ENCODE measurements around the gene STAT5B.
A peak's percentile ranks its signal among the peaks of the same experiment; 100 is the strongest.
"Not testable (repeated sequence)": the region's sequence is repeated elsewhere in the genome, so short reads cannot be mapped to it uniquely, and the experiment has no call there.

STAT5B gene

DNA sequence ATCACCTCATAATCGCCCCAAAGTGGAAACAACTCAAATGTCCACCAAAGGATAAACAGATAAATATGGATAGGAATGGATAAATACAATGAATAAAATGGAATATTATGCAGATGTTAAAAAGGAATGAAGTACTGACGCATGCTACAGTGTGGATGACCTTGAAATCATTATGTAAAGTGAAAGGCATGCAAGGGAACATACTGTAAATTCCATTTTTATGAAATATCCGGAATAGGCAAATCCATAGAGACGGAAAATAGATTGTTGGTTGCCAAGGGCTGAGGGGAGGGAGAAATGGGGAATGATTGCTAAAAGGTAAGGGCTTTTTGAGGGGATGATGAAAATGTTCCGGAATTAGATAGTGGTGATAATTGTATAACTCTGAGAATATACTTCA lies 36.0 kb downstream of the STAT5B start:
- no peaks in the 10 kb centered on the region for H3K36me3 ChIP-seq (ENCODE audit: control insufficient read depth in 1 of 2, insufficient read depth in 2 of 2, low read depth in 1 of 2, low read length in 2 of 2)
- no peaks in the 10 kb centered on the region for H3K27me3 ChIP-seq (ENCODE audit: control insufficient read depth in 1 of 2, insufficient read depth in 1 of 2, low read length in 2 of 2)
- H4K8ac ChIP-seq (ENCODE audit: low read length) = no peak overlapping the region
- no peak overlapping the region for H2BK120ac ChIP-seq (ENCODE audit: low read depth, low read length)
- no peaks in the 10 kb centered on the region for H3K9me3 ChIP-seq (ENCODE audit: control insufficient read depth, low read length)
- no peak overlapping the region for H3K4ac ChIP-seq (ENCODE audit: low read depth in 1 of 2, low read length in 2 of 2)
- H4K91ac ChIP-seq (ENCODE audit: low read length) = no peak overlapping the region
- H2AK5ac ChIP-seq (ENCODE audit: low read length, severe bottlenecking) = no peak overlapping the region
- H3K4me1 ChIP-seq (ENCODE audit: control insufficient read depth, insufficient read depth, low read depth, low read length) = no peaks in the 10 kb centered on the region
- no peak overlapping the region for H2BK5ac ChIP-seq (ENCODE audit: low read depth, low read length, poor library complexity, severe bottlenecking)
- no peak overlapping the region for H3K23ac ChIP-seq (ENCODE audit: low read length in 2 of 2)
- H3K4me2 ChIP-seq (ENCODE audit: low read length, poor library complexity, severe bottlenecking) = no peak overlapping the region
- H3K4me3 ChIP-seq (ENCODE audit: insufficient read depth in 1 of 2, low read depth in 1 of 2, low read length in 2 of 2) = no peak overlapping the region
- 93% methylated on average over 5 of the region's 5 CpGs for WGBS
- peaks cover 16% of the 10 kb centered on the region for H3K79me1 ChIP-seq (replicated peaks; ENCODE audit: low read length, poor library complexity, severe bottlenecking)
- H2BK15ac ChIP-seq (ENCODE audit: low read depth, poor library complexity, severe bottlenecking) = no peak overlapping the region
- H3K9ac ChIP-seq (ENCODE audit: low read length) = no peak overlapping the region
- DNase-seq = no peak
- H3K27ac ChIP-seq (ENCODE audit: low read length, poor library complexity, severe bottlenecking) = no peak overlapping the region
- H3K18ac ChIP-seq (ENCODE audit: low read depth in 1 of 2, low read length in 2 of 2) = no peak overlapping the region
- H2AFZ ChIP-seq (ENCODE audit: low read depth, low read length) = no peak overlapping the region
- no peak overlapping the region for H3K14ac ChIP-seq (ENCODE audit: low read length in 2 of 2)
- no peak overlapping the region for H2BK12ac ChIP-seq (ENCODE audit: low read length in 2 of 2)

DNA sequence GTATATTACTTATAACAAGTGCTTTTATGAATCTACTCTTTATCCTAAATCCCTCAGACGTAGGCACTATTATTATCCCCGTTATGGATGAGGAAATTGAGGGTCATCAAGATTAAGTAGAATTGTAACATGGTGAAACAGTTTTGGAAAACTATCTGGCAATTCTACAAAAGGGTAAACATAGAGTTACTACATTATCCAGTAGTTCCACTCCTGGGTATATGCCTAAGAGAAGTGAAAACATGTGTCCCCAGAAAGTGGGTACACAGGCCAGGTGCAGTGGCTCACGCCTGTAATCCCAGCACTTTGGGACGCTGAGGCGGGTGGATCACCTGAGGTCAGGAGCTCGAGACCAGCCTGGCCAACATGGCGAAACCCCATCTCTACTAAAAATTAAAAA lies 36.6 kb downstream of the STAT5B start:
- not testable (repeated sequence) for H4K8ac ChIP-seq (ENCODE audit: low read length); H2BK15ac ChIP-seq (ENCODE audit: low read depth, poor library complexity, severe bottlenecking); H3K36me3 ChIP-seq (ENCODE audit: control insufficient read depth in 1 of 2, insufficient read depth in 2 of 2, low read depth in 1 of 2, low read length in 2 of 2); H2AFZ ChIP-seq (ENCODE audit: low read depth, low read length); H3K4me1 ChIP-seq (ENCODE audit: control insufficient read depth, insufficient read depth, low read depth, low read length); H3K4ac ChIP-seq (ENCODE audit: low read depth in 1 of 2, low read length in 2 of 2); H3K9ac ChIP-seq (ENCODE audit: low read length); H2AK5ac ChIP-seq (ENCODE audit: low read length, severe bottlenecking); H2BK120ac ChIP-seq (ENCODE audit: low read depth, low read length); H3K27ac ChIP-seq (ENCODE audit: low read length, poor library complexity, severe bottlenecking); H3K9me3 ChIP-seq (ENCODE audit: control insufficient read depth, low read length); H3K14ac ChIP-seq (ENCODE audit: low read length in 2 of 2); DNase-seq; H2BK5ac ChIP-seq (ENCODE audit: low read depth, low read length, poor library complexity, severe bottlenecking); H2BK12ac ChIP-seq (ENCODE audit: low read length in 2 of 2); H3K4me3 ChIP-seq (ENCODE audit: insufficient read depth in 1 of 2, low read depth in 1 of 2, low read length in 2 of 2); H3K4me2 ChIP-seq (ENCODE audit: low read length, poor library complexity, severe bottlenecking); H4K91ac ChIP-seq (ENCODE audit: low read length); H3K27me3 ChIP-seq (ENCODE audit: control insufficient read depth in 1 of 2, insufficient read depth in 1 of 2, low read length in 2 of 2); H3K23ac ChIP-seq (ENCODE audit: low read length in 2 of 2); H3K18ac ChIP-seq (ENCODE audit: low read depth in 1 of 2, low read length in 2 of 2)
- 94% methylated on average over 3 of the region's 7 CpGs for WGBS
- H3K79me1 ChIP-seq (replicated peaks; ENCODE audit: low read length, poor library complexity, severe bottlenecking) = peaks cover 15% of the 10 kb centered on the region

DNA sequence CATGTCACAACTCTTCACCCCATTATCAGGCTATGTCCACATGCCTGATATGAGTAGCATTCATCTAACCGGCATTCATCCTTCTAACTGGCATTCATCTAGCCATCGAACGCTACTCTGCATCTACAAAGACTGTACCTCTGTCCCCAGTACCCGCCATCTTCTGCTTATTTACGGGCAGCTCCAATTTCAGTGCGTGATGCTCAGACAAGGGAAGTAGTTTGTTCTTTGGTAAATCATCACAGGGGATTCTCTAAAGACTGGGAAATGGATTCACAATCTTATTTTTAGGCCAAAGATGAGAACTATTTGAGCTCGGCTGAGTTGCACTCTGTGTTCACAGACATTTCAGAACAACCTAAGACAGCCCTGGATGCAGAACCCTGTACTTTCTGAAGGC lies 39.4 kb downstream of the STAT5B start:
- Histone ChIP-seq H4K8ac (ENCODE audit: low read length) (no peak overlapping the region), H2BK120ac (ENCODE audit: low read depth, low read length) (no peak overlapping the region), H3K18ac (ENCODE audit: low read depth in 1 of 2, low read length in 2 of 2) (peak overlapping the region in 1 of 2 experiments; percentile 40), H4K91ac (ENCODE audit: low read length) (no peak overlapping the region), H2BK5ac (ENCODE audit: low read depth, low read length, poor library complexity, severe bottlenecking) (no peak overlapping the region), H3K4me3 (ENCODE audit: insufficient read depth in 1 of 2, low read depth in 1 of 2, low read length in 2 of 2) (no peak overlapping the region), H2BK15ac (ENCODE audit: low read depth, poor library complexity, severe bottlenecking) (no peak overlapping the region), H3K4me1 (ENCODE audit: control insufficient read depth, insufficient read depth, low read depth, low read length) (peaks cover 1% of the 10 kb centered on the region), H3K9ac (ENCODE audit: low read length) (no peak overlapping the region), H3K9me3 (ENCODE audit: control insufficient read depth, low read length) (no peaks in the 10 kb centered on the region), H3K79me1 (replicated peaks; ENCODE audit: low read length, poor library complexity, severe bottlenecking) (peaks cover 9% of the 10 kb centered on the region), H3K4ac (ENCODE audit: low read depth in 1 of 2, low read length in 2 of 2) (no peak overlapping the region), H3K27ac (ENCODE audit: low read length, poor library complexity, severe bottlenecking) (no peak overlapping the region), H3K27me3 (ENCODE audit: control insufficient read depth in 1 of 2, insufficient read depth in 1 of 2, low read length in 2 of 2) (no peaks in the 10 kb centered on the region), H3K4me2 (ENCODE audit: low read length, poor library complexity, severe bottlenecking) (no peak overlapping the region), H3K14ac (ENCODE audit: low read length in 2 of 2) (no peak overlapping the region), H3K23ac (ENCODE audit: low read length in 2 of 2) (no peak overlapping the region), H3K36me3 (ENCODE audit: control insufficient read depth in 1 of 2, insufficient read depth in 2 of 2, low read depth in 1 of 2, low read length in 2 of 2) (no peaks in the 10 kb centered on the region), H2AFZ (ENCODE audit: low read depth, low read length) (no peak overlapping the region), H2BK12ac (ENCODE audit: low read length in 2 of 2) (no peak overlapping the region), H2AK5ac (ENCODE audit: low read length, severe bottlenecking) (no peak overlapping the region)
- WGBS = 98% methylated on average over 5 of the region's 7 CpGs
- DNase-seq = no peak

DNA sequence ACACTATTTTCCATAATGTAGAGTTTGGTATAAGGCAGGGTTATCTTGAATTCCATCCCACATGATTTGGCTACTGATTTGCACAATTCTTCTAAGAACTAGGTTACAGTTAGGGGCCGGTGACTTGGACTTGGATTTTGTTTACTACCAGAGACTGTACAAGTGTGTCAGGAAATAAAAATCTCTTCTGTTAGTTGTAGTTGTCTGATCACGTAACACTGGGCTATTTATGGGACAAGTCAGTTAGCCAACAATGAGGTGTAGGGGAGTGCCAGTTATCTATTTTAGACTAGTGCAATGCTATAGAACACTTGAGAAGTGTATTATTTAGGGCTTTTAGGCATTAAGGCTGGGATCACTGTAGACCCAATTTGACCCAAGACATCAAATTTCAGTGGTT lies 42.2 kb downstream of the STAT5B start:
- WGBS = 96% methylated on average over 2 of the region's 2 CpGs
- no peaks in the 10 kb centered on the region for H3K9me3 ChIP-seq (ENCODE audit: control insufficient read depth, low read length)
- DNase-seq = no peak
- no peak overlapping the region for H3K4me2 ChIP-seq (ENCODE audit: low read length, poor library complexity, severe bottlenecking)
- H2AK5ac ChIP-seq (ENCODE audit: low read length, severe bottlenecking) = no peak overlapping the region
- no peak overlapping the region for H2AFZ ChIP-seq (ENCODE audit: low read depth, low read length)
- H2BK12ac ChIP-seq (ENCODE audit: low read length in 2 of 2) = no peak overlapping the region
- no peak overlapping the region for H2BK15ac ChIP-seq (ENCODE audit: low read depth, poor library complexity, severe bottlenecking)
- H3K4ac ChIP-seq (ENCODE audit: low read depth in 1 of 2, low read length in 2 of 2) = no peak overlapping the region
- no peak overlapping the region for H4K91ac ChIP-seq (ENCODE audit: low read length)
- H3K27me3 ChIP-seq (ENCODE audit: control insufficient read depth in 1 of 2, insufficient read depth in 1 of 2, low read length in 2 of 2) = no peaks in the 10 kb centered on the region
- H3K27ac ChIP-seq (ENCODE audit: low read length, poor library complexity, severe bottlenecking) = no peak overlapping the region
- peaks cover 11% of the 10 kb centered on the region for H3K79me1 ChIP-seq (replicated peaks; ENCODE audit: low read length, poor library complexity, severe bottlenecking)
- no peak overlapping the region for H2BK120ac ChIP-seq (ENCODE audit: low read depth, low read length)
- H3K18ac ChIP-seq (ENCODE audit: low read depth in 1 of 2, low read length in 2 of 2) = no peak overlapping the region
- no peak overlapping the region for H3K9ac ChIP-seq (ENCODE audit: low read length)
- no peak overlapping the region for H4K8ac ChIP-seq (ENCODE audit: low read length)
- H3K23ac ChIP-seq (ENCODE audit: low read length in 2 of 2) = no peak overlapping the region
- H2BK5ac ChIP-seq (ENCODE audit: low read depth, low read length, poor library complexity, severe bottlenecking) = no peak overlapping the region
- H3K14ac ChIP-seq (ENCODE audit: low read length in 2 of 2) = no peak overlapping the region
- no peak overlapping the region for H3K4me3 ChIP-seq (ENCODE audit: insufficient read depth in 1 of 2, low read depth in 1 of 2, low read length in 2 of 2)
- no peaks in the 10 kb centered on the region for H3K36me3 ChIP-seq (ENCODE audit: control insufficient read depth in 1 of 2, insufficient read depth in 2 of 2, low read depth in 1 of 2, low read length in 2 of 2)
- H3K4me1 ChIP-seq (ENCODE audit: control insufficient read depth, insufficient read depth, low read depth, low read length) = peaks cover 1% of the 10 kb centered on the region
